Measurements from ENCODE around the gene PPAT.
"Not testable (repeated sequence)": the region's sequence is repeated elsewhere in the genome, so short reads cannot be mapped to it uniquely, and the experiment has no call there.

DNA sequence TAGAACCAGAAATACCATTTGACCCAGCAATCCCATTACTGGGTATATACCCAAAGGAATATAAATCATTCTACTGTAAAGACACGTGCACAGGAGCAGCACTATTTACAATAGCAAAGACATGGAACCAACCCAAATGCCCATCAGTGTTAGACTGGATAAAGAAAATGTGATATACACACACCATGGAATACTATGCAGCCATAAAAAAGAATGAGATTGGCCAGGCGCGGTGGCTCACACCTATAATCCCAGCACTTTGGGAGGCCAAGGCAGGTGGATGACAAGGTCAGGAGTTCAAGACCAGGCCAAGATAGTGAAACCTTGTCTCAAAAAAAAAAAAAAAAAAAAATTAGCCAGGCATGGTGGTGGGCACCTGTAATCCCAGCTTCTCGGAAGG lies 14.1 kb upstream of the PPAT start:
- not testable (repeated sequence) for TF ChIP-seq POLR2A, POLR2AphosphoS5, CTCF (IDR thresholded peaks at IDR 0.05)

Data from prostate gland (tissue), 2 donors.